Measurements from ENCODE around the gene MMEL1.
"Not testable (repeated sequence)": the region's sequence is repeated elsewhere in the genome, so short reads cannot be mapped to it uniquely, and the experiment has no call there.

MMEL1 gene

GRCh38 chr1:2628191-2628932 lies 4.5 kb downstream of the MMEL1 start:
- no peak for DNase-seq (ENCODE audit: low read depth)

- DNase-seq (ENCODE audit: low read depth) = no peak
Measured at GRCh38 chr1:2627746-2628145, 5.1 kb downstream of the MMEL1 start.

- DNase-seq (ENCODE audit: low read depth) = not testable (repeated sequence)
Measured at GRCh38 chr1:2625748-2626147, 7.1 kb downstream of the MMEL1 start.

- no peak for DNase-seq (ENCODE audit: low read depth)
Measured at GRCh38 chr1:2625311-2625710, 7.5 kb downstream of the MMEL1 start.

DNA sequence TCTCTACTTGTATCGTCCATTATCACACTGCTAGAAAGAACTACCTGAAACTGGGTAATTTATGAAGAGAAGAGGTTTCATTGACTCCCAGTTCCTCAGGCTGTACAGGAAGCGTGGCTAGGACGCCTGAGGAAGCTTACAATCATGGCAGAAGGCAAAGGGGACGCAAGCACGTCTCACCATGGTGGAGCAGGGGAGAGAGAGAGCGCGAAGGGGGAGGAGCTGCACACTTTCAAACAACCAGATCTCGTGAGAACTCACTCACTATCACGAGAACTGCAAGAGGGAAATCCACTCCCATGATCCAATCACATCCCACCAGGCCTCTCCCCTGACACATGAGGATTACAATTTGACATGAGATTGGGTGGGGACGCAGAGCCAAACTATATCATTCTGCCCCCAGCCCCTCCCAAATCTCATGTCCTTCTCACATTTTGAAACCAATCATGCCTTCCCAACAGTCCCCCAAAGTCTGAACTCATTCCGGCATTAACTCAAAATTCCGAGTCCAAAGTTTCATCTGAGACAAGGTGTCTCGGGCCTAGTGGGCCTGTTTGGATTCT lies 8.0 kb downstream of the MMEL1 start:
- no peak for DNase-seq (ENCODE audit: low read depth)

GRCh38 chr1:2623571-2624337 lies 9.1 kb downstream of the MMEL1 start:
- DNase-seq (ENCODE audit: low read depth) = no peak

DNA sequence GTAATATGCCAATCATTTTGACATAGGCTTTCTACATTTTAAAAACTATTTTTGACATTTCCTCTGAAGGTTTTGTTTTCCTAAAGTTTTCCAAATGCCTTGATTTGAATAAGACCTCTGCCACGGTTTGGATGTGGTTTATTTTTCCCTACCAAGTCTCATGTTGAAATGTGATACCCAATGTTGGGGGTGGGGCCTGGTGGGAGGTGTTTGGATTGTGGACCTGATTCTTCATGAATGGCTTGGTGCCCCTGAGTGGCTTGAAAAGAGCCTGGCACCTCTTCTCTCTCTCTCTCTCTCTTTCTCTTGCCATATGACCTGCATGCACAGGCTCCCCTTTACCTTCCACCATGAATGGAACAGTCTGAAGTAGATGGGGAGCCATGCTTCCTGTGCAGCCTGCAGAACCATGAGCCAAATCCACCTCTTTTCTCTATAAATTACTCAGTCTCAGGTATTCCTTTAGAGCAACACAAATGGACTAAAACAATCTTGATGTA lies 14.8 kb downstream of the MMEL1 start:
- DNase-seq (ENCODE audit: low read depth) = no peak

DNA sequence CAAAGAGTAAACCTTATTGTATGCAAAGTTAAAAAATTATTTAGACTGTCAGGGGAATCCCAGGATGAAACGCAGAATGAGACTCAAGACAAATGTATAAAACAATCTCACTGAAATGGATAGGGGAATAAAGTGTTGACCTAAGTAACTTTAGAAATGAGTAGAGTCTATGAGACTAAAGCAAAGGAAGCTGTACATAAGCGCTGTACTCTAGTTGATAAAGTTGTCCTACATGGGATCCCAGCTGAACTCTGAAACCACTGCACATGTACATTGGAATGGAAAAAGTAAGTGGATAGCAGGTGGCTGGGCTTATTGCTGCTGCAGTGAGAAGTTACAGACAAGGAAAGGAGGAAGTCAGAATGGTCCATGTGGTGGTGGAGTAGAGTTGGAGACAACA lies 18.7 kb downstream of the MMEL1 start:
- no peak for DNase-seq (ENCODE audit: low read depth)

- DNase-seq (ENCODE audit: low read depth) = no peak
Measured at GRCh38 chr1:2612591-2613365, 20.0 kb downstream of the MMEL1 start.

GRCh38 chr1:2611621-2612437 lies 21.0 kb downstream of the MMEL1 start:
- DNase-seq (ENCODE audit: low read depth) = no peak

DNA sequence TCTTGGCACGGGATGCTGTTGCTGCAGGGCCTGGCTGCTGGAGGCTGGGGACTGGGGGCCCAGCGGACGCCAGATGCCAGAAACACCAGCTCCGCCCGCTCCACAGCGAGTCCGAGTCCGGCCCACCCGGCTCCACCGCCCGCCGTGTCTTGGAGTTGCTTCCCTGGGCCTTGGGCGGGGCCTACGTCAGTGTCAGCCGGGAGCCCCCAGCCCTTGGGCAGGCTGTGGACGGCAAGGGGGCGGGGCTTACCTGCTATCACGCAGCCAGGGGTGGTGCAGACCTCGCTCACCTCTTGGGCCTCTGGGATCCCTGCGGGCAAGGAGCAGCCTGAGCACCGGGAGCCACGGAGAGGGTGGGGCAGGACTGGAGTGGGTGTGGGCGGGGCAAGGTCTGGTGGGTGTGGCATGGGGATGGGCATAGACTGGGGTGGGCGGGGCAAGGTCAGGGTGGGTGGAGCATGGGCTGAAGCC lies 21.8 kb downstream of the MMEL1 start:
- no peak for DNase-seq (ENCODE audit: low read depth)

GRCh38 chr1:2610036-2610959 lies 22.5 kb downstream of the MMEL1 start:
- DNase-seq (ENCODE audit: low read depth) = no peak

DNA sequence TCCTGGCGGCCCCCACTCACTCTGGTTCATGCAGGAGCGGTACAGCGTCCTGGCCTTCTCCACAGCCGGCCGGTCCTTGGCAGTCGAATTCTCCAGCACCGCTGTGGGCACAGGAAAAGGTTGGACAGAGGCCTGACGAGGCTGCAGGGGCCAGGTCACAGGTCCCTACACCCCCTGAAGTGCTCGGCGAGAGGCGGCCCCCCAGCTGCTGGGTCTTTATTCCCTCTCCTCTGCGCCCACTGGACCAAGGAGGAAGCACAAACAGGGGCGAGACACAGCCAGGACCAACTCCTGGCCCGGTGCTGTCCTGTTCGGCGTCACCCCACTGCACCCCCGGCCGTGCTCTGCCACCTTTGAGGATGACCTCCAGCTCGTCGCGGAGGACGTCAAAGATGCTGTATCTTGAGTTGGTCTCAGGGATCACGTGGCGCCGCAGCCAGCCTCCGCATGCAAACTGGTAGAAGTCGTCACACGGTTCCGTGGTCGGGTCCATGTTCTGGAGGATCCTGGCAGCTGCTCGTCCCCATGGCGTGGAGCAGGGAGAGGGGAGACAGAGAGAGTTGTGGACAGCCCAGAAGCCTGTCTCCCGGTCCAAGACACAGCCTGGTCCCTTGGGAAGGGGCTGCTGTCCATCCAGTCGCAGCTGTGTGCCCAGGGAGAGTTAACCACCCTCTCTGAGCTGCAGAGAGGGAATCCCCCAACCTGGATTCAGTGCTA lies 23.3 kb downstream of the MMEL1 start:
- DNase-seq (ENCODE audit: low read depth) = no peak

GRCh38 chr1:2607641-2608091 lies 25.1 kb downstream of the MMEL1 start:
- DNase-seq (ENCODE audit: low read depth) = no peak

DNA sequence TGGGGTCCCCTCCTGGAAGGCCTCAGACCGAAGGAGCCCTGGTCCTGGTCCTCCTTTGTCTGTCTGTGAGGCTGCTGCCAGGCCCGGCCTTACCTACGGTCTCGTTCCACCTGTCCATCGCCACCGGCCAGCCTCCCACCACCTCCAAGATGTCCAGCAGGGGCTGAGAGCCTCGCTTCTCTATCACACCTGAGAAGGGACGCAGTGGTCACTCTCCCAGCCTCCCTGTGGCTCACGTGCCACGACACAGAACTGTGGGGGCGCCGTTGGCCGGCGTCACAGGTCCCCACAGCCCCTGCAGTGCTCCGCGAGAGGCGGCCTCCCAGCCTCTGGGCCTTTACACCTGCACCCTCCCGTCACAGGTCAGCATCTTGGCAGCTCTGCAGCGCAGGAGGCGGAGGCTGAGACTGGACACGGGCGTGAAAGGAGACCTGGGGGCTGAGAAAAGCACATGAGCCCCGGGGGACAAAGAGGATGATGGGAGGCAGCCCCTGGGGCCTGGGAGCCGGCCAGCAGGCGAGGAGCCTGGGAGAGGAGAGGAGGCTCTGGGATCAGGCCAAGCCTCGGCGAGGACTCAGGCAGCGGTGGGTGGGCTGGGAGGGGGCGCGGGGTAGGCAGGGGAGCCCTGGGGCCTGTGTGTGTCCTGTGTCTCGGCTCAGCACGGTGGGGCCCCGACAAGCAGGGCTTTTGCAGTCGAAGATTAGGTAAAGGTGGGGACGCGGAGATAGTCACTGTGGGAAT lies 25.8 kb downstream of the MMEL1 start:
- no peak for DNase-seq (ENCODE audit: low read depth)

DNA sequence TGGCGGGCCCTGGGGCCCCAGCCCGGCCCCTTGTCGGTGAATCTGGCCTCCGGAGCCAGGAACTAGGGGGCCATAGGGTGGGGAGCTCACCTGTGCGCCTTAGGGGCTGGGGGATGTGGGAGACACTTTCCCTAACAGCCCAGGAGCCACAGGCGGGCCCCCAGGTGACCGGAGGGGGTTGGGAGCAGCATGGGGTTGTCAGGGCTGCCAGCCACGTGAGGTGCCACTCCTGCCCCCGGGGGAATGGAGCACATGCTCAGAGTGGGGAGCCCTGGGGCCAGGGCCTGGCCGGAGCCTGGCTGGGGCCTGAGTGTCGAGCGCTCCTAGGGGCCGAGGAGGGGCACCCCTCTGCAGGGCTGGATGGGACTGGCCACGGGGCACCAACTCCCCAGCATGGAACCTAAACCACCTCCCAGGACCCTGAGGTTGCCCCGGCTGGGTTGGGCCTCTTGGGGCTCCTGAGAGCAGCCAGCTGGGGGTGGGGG lies 26.4 kb downstream of the MMEL1 start:
- DNase-seq (ENCODE audit: low read depth) = no peak

- no peak for DNase-seq (ENCODE audit: low read depth)
Measured at GRCh38 chr1:2605509-2606395, 27.1 kb downstream of the MMEL1 start.

Data from GM04504 (cell line).